ENCODE data around the gene NOP14. TPM values are rescaled to one million over a fixed set of nuclear protein-coding genes. Genes with fewer than 3 reads are reported as not detected.
"Not testable (repeated sequence)": the region's sequence is repeated elsewhere in the genome, so short reads cannot be mapped to it uniquely, and the experiment has no call there.

Gene NOP14
- total RNA-seq, 1 experiment from 2014 or later = 50.1 TPM

- no peaks in the 10 kb centered on the region for H3K9me3 ChIP-seq (ENCODE audit: control insufficient read depth, low read depth, low read length)
- no peaks in the 10 kb centered on the region for H3K4me1 ChIP-seq (ENCODE audit: insufficient read depth, low read length)
- TF ChIP-seq, protein P1, sequence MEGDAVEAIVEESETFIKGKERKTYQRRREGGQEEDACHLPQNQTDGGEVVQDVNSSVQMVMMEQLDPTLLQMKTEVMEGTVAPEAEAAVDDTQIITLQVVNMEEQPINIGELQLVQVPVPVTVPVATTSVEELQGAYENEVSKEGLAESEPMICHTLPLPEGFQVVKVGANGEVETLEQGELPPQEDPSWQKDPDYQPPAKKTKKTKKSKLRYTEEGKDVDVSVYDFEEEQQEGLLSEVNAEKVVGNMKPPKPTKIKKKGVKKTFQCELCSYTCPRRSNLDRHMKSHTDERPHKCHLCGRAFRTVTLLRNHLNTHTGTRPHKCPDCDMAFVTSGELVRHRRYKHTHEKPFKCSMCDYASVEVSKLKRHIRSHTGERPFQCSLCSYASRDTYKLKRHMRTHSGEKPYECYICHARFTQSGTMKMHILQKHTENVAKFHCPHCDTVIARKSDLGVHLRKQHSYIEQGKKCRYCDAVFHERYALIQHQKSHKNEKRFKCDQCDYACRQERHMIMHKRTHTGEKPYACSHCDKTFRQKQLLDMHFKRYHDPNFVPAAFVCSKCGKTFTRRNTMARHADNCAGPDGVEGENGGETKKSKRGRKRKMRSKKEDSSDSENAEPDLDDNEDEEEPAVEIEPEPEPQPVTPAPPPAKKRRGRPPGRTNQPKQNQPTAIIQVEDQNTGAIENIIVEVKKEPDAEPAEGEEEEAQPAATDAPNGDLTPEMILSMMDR (conservative IDR thresholded peaks at IDR 0.05) = no peak
- no peak overlapping the region for H3K27ac ChIP-seq (ENCODE audit: insufficient read length, low read depth, low read length)
- H2AK5ac ChIP-seq (ENCODE audit: insufficient read length, low read length) = no peak overlapping the region
- H4K8ac ChIP-seq (replicated peaks; ENCODE audit: insufficient read length, low read depth, low read length) = no peak overlapping the region
- H4K20me1 ChIP-seq (ENCODE audit: control insufficient read depth, insufficient read depth, insufficient read length) = no peaks in the 10 kb centered on the region
- no peak overlapping the region for H4K5ac ChIP-seq (ENCODE audit: insufficient read length, low read depth, low read length)
- no peaks in the 10 kb centered on the region for H3K27me3 Mint-ChIP-seq (ENCODE audit: low read depth)
- H2BK5ac ChIP-seq (ENCODE audit: insufficient read length, low read length) = no peak overlapping the region
- H3K27ac Mint-ChIP-seq = no peak overlapping the region; a peak in 1 of 7 replicates
- H3K14ac ChIP-seq (ENCODE audit: insufficient read depth, low read length) = no peak overlapping the region
- no peak overlapping the region for H3T11ph ChIP-seq (ENCODE audit: low read length)
- no peak overlapping the region for H2AFZ ChIP-seq (ENCODE audit: low read length)
- no peaks in the 10 kb centered on the region for H3K4me1 Mint-ChIP-seq
- H2BK15ac ChIP-seq (ENCODE audit: low read depth, low read length) = no peak overlapping the region
- no peaks in the 10 kb centered on the region for H3K9me3 Mint-ChIP-seq
- no peak for DNase-seq
- H3K27me3 ChIP-seq (ENCODE audit: insufficient read depth, low read length) = no peaks in the 10 kb centered on the region
- no peak overlapping the region for H2BK20ac ChIP-seq (ENCODE audit: low read depth, low read length, poor library complexity, severe bottlenecking)
- H3K36me3 Mint-ChIP-seq (ENCODE audit: insufficient read depth in 1 of 3, low read depth in 3 of 3) = peaks cover 71 to 93% (median 92%) of the 10 kb centered on the region in 3 experiments; a peak in 6 of 7 replicates
- no peak overlapping the region for H3K56ac ChIP-seq (ENCODE audit: insufficient read length, low read depth, low read length)
- H3K23me2 ChIP-seq (ENCODE audit: insufficient read length, low read depth, low read length, poor library complexity, severe bottlenecking) = no peaks in the 10 kb centered on the region
- no peak overlapping the region for H3K18ac ChIP-seq (ENCODE audit: insufficient read length, low read depth, low read length)
- no peak overlapping the region for H3K4me2 ChIP-seq (ENCODE audit: insufficient read depth, insufficient read length, low read length)
- no peaks in the 10 kb centered on the region for H3K79me1 ChIP-seq (ENCODE audit: insufficient read depth, low read depth, low read length, poor library complexity, severe bottlenecking)
- H4K91ac ChIP-seq (ENCODE audit: insufficient read length, low read depth, low read length) = no peak overlapping the region
- H3K9ac ChIP-seq (ENCODE audit: extremely low read depth, insufficient read length, low read length) = no peak overlapping the region
- no peak overlapping the region for H2BK12ac ChIP-seq (ENCODE audit: insufficient read length, low read depth, low read length)
- WGBS (ENCODE audit: extremely low coverage, insufficient read length, low lambda C conversion rate) = no CpG with 5 or more reads among the region's 19 CpGs
- H3K4ac ChIP-seq (ENCODE audit: low read depth, low read length) = no peak overlapping the region
- H3K79me2 ChIP-seq (ENCODE audit: insufficient read depth, low read length) = no peaks in the 10 kb centered on the region
- no peak overlapping the region for H3K4me3 Mint-ChIP-seq
- no peak overlapping the region for H2BK120ac ChIP-seq (ENCODE audit: low read depth, low read length, poor library complexity, severe bottlenecking)
- H3K23ac ChIP-seq (ENCODE audit: insufficient read length, low read depth, low read length) = no peak overlapping the region
Observed at GRCh38 chr4:2946812-2947600, 16.2 kb downstream of the NOP14 start.

DNA sequence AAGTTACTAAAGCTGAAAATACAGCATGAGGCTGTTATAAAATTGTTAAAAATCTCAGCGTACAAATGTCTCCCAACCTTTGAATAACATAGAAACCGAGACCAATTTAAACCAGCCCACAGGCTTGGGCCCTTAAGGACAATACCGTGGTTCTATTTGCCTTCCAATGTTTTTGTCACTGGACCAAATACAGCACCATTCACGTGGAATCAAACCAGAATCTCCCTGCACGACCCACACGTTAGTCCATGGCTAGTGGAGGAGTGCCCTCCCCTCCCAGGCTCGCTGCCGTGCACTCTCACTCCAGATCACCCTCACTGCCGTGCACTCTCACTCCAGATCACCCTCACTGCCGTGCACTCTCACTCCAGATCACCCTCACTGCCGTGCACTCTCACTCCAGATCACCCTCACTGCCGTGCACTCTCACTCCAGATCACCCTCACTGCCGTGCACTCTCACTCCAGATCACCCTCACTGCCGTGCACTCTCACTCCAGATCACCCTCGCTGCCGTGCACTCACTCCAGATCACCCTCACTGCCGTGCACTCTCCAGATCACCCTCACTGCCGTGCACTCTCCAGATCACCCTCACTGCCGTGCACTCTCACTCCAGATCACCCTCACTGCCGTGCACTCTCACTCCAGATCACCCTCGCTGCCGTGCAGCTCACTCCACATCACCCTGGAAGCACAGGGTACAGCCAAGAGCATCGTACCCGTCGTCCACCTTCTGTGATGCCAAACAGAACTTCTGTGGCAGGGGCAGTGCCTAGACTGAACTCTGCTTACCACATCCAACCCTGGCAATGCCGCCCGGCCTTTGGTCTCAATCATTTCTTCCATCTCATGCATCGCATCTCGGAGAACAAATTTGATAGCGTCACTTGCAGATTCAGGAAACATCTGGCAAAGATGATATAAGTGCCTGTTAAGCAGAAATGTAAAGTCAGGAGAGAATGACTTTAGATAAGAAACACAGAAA, 17.3 kb downstream of the NOP14 start:
- H2AFZ ChIP-seq (ENCODE audit: low read length); H4K5ac ChIP-seq (ENCODE audit: insufficient read length, low read depth, low read length); H3K27ac ChIP-seq (ENCODE audit: insufficient read length, low read depth, low read length); H3K23me2 ChIP-seq (ENCODE audit: insufficient read length, low read depth, low read length, poor library complexity, severe bottlenecking); H2BK12ac ChIP-seq (ENCODE audit: insufficient read length, low read depth, low read length); H3K56ac ChIP-seq (ENCODE audit: insufficient read length, low read depth, low read length); H3K79me2 ChIP-seq (ENCODE audit: insufficient read depth, low read length); H3K18ac ChIP-seq (ENCODE audit: insufficient read length, low read depth, low read length); H4K8ac ChIP-seq (replicated peaks; ENCODE audit: insufficient read length, low read depth, low read length); H3K4me1 Mint-ChIP-seq; H3K9me3 ChIP-seq (ENCODE audit: control insufficient read depth, low read depth, low read length); H2BK5ac ChIP-seq (ENCODE audit: insufficient read length, low read length); H3K27me3 Mint-ChIP-seq (ENCODE audit: low read depth); H3K4me1 ChIP-seq (ENCODE audit: insufficient read depth, low read length); H2AK5ac ChIP-seq (ENCODE audit: insufficient read length, low read length); H3K23ac ChIP-seq (ENCODE audit: insufficient read length, low read depth, low read length); H4K91ac ChIP-seq (ENCODE audit: insufficient read length, low read depth, low read length); H2BK20ac ChIP-seq (ENCODE audit: low read depth, low read length, poor library complexity, severe bottlenecking); H3K27me3 ChIP-seq (ENCODE audit: insufficient read depth, low read length); H3K9me3 Mint-ChIP-seq; H3K4me2 ChIP-seq (ENCODE audit: insufficient read depth, insufficient read length, low read length); H2BK120ac ChIP-seq (ENCODE audit: low read depth, low read length, poor library complexity, severe bottlenecking); H3K4ac ChIP-seq (ENCODE audit: low read depth, low read length); H3K14ac ChIP-seq (ENCODE audit: insufficient read depth, low read length); H3K79me1 ChIP-seq (ENCODE audit: insufficient read depth, low read depth, low read length, poor library complexity, severe bottlenecking); H3T11ph ChIP-seq (ENCODE audit: low read length); H3K4me3 Mint-ChIP-seq; H4K20me1 ChIP-seq (ENCODE audit: control insufficient read depth, insufficient read depth, insufficient read length); H2BK15ac ChIP-seq (ENCODE audit: low read depth, low read length); H3K9ac ChIP-seq (ENCODE audit: extremely low read depth, insufficient read length, low read length); DNase-seq: not testable (repeated sequence)
- WGBS (ENCODE audit: extremely low coverage, insufficient read length, low lambda C conversion rate) = no CpG with 5 or more reads among the region's 30 CpGs
- Mint-ChIP-seq H3K36me3 (ENCODE audit: insufficient read depth in 1 of 3, low read depth in 3 of 3) (peaks cover 67 to 96% (median 91%) of the 10 kb centered on the region in 3 experiments; a peak in 6 of 7 replicates), H3K27ac (peak overlapping the region in 1 of 3 experiments; percentile 39; a peak in 1 of 7 replicates)

All from H9 (cell line).